ENCODE results near the gene NLRP6. TPM values are rescaled to one million over a fixed set of nuclear protein-coding genes. Genes with fewer than 3 reads are reported as not detected.

Gene NLRP6
- total and polyA plus RNA-seq, 7 experiments from 2014 or later: 5.4 to 24.7 (median 13.8) TPM

DNA sequence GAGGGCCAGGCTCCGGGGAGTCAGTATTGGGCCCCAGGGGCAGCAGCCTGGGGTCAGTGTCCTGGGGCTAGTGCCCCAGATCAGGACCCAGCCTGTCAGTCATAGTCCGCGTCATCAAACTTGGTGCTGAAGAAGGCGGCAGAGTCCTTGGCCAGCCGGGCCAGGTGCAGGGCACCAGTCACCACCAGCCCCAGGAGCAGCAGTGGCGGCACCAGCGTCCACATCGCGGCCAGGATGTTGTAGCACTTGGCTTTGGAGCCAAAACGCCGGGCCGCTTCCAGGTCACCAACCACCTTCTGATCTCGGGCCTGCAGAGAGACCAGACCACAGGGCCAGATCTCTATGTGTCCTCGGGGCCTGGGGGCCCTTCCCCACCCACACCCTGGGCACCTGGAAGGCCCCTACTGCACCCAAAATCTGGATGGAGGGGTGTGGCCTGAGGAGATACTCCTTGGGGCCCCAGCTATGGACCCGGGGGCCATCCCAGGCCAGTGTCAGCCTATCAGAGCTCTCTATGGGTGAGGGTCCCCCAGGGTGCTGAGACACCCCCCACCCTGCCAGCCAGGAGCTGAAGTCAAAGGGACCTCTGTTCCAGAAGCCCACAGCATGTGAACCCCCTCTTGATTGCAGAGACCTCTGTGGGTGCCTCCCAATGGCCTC lies 20.3 kb downstream of the NLRP6 start:
- H3K27me3 Mint-ChIP-seq: peaks cover 0 to 12% (median 0%) of the 10 kb centered on the region in 5 donors
- no peak overlapping the region for H3K27ac ChIP-seq (ENCODE audit: low read depth, low read length)
- H3K9me3 ChIP-seq (ENCODE audit: control insufficient read depth in 2 of 3, low read length in 3 of 3): no peaks in the 10 kb centered on the region
- no peaks in the 10 kb centered on the region for H3K36me3 Mint-ChIP-seq
- peaks cover 14 to 41% (median 16%) of the 10 kb centered on the region in 7 donors for H3K4me1 Mint-ChIP-seq
- no peak for ATAC-seq
- H3K36me3 ChIP-seq (ENCODE audit: control insufficient read depth in 2 of 3, insufficient read depth in 3 of 3, low read length in 3 of 3): peaks cover 0 to 14% (median 8%) of the 10 kb centered on the region in 3 experiments
- intact Hi-C loops (cut with micrococcal nuclease): no loop called here
- no peak overlapping the region for H3K4me3 Mint-ChIP-seq
- ChIA-PET CTCF (interaction anchor here (2.1 kb wide), 1 partner anchor 48 kb away, joined by 12 read pairs; no protein-coding TSS in a partner anchor), POLR2A (interaction anchor here (1.4 to 2.6 kb wide), 7 partner anchors 8 to 92 kb away, joined by 3 to 24 read pairs (median 4); partner anchors contain the start of genes BET1L, IFITM2, NLRP6 and PGGHG)
- H3K9me3 Mint-ChIP-seq: no peaks in the 10 kb centered on the region
- DNase-seq: peak in 2 of 9 donors; percentile 9 to 18
- peak overlapping the region in 2 of 9 donors; percentile 87 to 90 for H3K27ac Mint-ChIP-seq
- H3K4me3 ChIP-seq (ENCODE audit: low read length): no peak overlapping the region
- peaks cover 19 to 26% of the 10 kb centered on the region in 2 donors for H3K4me1 ChIP-seq (ENCODE audit: control insufficient read depth in 2 of 2, insufficient read depth in 2 of 2, low read length in 2 of 2)
- no peaks in the 10 kb centered on the region for H3K27me3 ChIP-seq (ENCODE audit: control insufficient read depth in 2 of 2, insufficient read depth in 2 of 2, low read length in 2 of 2)

DNA sequence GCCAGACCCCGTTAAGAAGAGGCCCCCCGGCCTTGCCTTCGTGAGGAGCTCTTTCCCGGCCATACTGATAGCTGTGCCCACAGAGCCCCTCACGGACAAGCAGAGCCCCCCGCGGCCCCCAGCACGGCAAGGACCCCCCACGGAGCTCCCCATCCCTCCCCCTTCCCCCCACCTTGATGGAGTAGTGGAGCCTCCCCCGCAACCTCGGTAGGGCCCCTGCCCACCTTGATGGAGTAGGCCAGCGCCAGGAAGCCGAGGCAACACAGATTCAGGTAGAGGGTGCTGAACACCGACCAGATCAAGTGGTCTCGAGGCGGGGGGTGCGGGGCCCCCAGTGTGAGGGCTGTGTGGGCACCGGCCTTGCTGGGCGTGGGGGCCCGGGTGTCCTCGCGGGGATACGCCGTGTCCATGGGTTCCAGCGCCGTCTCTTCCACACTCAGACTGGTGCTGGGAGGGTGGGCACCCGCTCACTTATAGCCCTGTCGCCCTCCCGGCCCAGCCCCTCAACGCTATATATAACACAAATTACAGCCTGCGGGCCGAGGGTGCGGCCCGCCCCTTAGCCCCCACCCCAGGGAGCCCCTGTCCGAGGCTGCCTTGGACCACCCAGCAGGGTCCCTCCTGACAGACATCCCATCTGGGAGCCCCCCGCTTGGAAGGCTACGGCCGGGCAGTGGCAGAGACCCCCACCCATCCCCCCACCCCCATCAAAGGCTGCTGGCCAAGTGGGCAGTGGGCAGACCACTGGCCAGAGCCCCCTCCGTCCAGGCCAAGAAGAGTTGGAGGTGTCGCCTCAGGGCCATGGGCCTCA lies 21.1 kb downstream of the NLRP6 start, which contains the start of gene IFITM5:
Gene IFITM5 (minus strand): TSS at position 446 of the 811 bp plus-strand sequence. CDS start 36 bp downstream, at position 410.
- Histone ChIP-seq H3K9me3 (ENCODE audit: control insufficient read depth in 2 of 3, low read length in 3 of 3) (no peaks in the 10 kb centered on the region), H3K27me3 (ENCODE audit: control insufficient read depth in 2 of 2, insufficient read depth in 2 of 2, low read length in 2 of 2) (no peaks in the 10 kb centered on the region), H3K27ac (ENCODE audit: low read depth, low read length) (no peak within 1 kb of the TSS), H3K4me1 (ENCODE audit: control insufficient read depth in 2 of 2, insufficient read depth in 2 of 2, low read length in 2 of 2) (peaks cover 19 to 26% of the 10 kb centered on the region in 2 donors), H3K36me3 (ENCODE audit: control insufficient read depth in 2 of 3, insufficient read depth in 3 of 3, low read length in 3 of 3) (peaks cover 0 to 6% (median 2%) of the 10 kb centered on the region in 3 experiments), H3K4me3 (ENCODE audit: low read length) (no peak within 1 kb of the TSS)
- ChIA-PET POLR2A (interaction anchor here (1.1 to 3.3 kb wide), 9 partner anchors 8 to 92 kb away, joined by 3 to 24 read pairs (median 4); partner anchors contain the start of genes BET1L, IFITM2, NLRP6 and PGGHG), CTCF (interaction anchor here (2.1 kb wide), 1 partner anchor 49 kb away, joined by 12 read pairs; no protein-coding TSS in a partner anchor)
- Mint-ChIP-seq H3K36me3 (no peaks in the 10 kb centered on the region), H3K27me3 (peaks cover 0 to 12% (median 0%) of the 10 kb centered on the region in 5 donors), H3K4me1 (peaks cover 14 to 44% (median 19%) of the 10 kb centered on the region in 7 donors), H3K27ac (peak within 1 kb of the TSS in 5 of 9 donors; percentile 21 to 90 (median 59)), H3K4me3 (no peak within 1 kb of the TSS), H3K9me3 (no peaks in the 10 kb centered on the region)
- intact Hi-C loops (cut with micrococcal nuclease): no loop called here
- DNase-seq (no peak), ATAC-seq (no peak)

DNA sequence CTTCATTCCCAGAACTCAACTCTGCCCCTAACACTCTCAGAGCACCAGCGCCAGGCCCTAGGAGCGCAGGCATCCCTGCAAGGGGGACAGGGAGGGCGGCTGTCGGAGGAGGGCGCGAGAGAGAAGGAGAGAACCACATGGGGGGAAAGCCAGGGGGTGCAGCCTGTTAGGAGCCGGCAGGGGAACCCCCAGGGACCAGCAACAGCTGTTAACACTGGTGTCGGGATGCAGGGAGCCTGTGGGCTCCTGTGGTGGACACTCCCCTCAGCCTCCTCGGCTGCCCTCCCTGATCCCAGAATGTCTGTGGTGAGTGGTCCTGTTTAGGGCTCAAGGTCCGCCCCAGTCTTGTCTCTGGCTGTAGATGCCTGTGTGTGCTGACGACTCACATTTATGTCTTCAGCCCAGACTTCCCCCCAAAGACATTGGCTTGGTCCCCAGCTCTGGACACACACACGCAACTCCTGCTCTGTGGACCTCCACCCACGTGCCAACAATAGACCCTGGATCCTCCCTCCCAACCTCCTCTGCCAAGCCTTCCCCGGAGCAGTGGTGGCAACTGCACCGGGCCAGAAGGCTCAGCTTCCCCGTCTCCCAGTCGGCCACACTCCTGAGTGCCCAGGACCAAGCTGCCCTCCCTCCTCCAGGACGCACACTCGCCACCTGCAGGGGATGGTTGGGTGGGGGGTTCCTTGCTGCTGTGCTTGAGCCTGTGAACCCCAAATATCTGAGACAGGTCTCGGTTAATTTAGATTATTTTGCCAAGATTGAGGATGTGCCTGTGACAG lies 21.9 kb downstream of the NLRP6 start:
- CTCF ChIA-PET: interaction anchor here (2.1 kb wide), 1 partner anchor 50 kb away, joined by 12 read pairs; no protein-coding TSS in a partner anchor
- DNase-seq (peak in 1 of 9 donors; percentile 52), ATAC-seq (peak; percentile 57)
- H3K9me3 ChIP-seq (ENCODE audit: control insufficient read depth in 2 of 3, low read length in 3 of 3): no peaks in the 10 kb centered on the region
- no peak overlapping the region for H3K4me3 ChIP-seq (ENCODE audit: low read length)
- no peaks in the 10 kb centered on the region for H3K9me3 Mint-ChIP-seq
- H3K27me3 ChIP-seq (ENCODE audit: control insufficient read depth in 2 of 2, insufficient read depth in 2 of 2, low read length in 2 of 2): no peaks in the 10 kb centered on the region
- H3K27ac Mint-ChIP-seq: peak overlapping the region in 6 of 9 donors; percentile 7 to 78 (median 51)
- intact Hi-C loops (cut with micrococcal nuclease): no loop called here
- peaks cover 19 to 31% of the 10 kb centered on the region in 2 donors for H3K4me1 ChIP-seq (ENCODE audit: control insufficient read depth in 2 of 2, insufficient read depth in 2 of 2, low read length in 2 of 2)
- peaks cover 0 to 12% (median 0%) of the 10 kb centered on the region in 5 donors for H3K27me3 Mint-ChIP-seq
- no peak overlapping the region for H3K27ac ChIP-seq (ENCODE audit: low read depth, low read length)
- H3K4me3 Mint-ChIP-seq: no peak overlapping the region
- peaks cover 15 to 48% (median 22%) of the 10 kb centered on the region in 7 donors for H3K4me1 Mint-ChIP-seq
- H3K36me3 ChIP-seq (ENCODE audit: control insufficient read depth in 2 of 3, insufficient read depth in 3 of 3, low read length in 3 of 3): no peaks in the 10 kb centered on the region
- POLR2A ChIA-PET: interaction anchor here (1.1 to 3.3 kb wide), 4 partner anchors 11 to 49 kb away, joined by 3 to 23 read pairs (median 9); partner anchors contain the start of gene PGGHG
- H3K36me3 Mint-ChIP-seq: no peaks in the 10 kb centered on the region

DNA sequence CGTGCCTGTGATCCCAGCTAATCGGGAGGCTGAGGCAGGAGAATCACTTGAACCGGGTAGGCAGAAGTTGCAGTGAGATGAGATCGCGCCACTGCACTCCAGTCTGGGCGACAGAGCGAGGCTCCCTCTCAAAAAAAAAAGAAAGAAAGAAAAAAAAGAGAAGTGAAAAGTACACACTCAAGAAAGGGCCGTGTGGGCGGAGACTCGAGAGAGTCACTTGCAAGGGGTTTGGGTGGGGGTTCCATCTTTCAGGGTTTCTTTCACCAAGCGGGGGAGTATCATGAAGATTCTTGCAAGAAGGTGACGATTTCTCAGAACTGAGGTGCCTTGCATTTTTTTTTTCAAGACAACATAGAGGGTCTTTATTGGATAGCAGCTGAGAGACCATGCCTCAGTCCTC lies 25.2 kb downstream of the NLRP6 start:
- POLR2A ChIA-PET: interaction anchor here (0.6 to 0.8 kb wide), 2 partner anchors 24 to 66 kb away, joined by 3 read pairs; no protein-coding TSS in a partner anchor
- Mint-ChIP-seq H3K9me3 (no peaks in the 10 kb centered on the region), H3K36me3 (peaks cover 0 to 5% (median 0%) of the 10 kb centered on the region in 5 donors)

DNA sequence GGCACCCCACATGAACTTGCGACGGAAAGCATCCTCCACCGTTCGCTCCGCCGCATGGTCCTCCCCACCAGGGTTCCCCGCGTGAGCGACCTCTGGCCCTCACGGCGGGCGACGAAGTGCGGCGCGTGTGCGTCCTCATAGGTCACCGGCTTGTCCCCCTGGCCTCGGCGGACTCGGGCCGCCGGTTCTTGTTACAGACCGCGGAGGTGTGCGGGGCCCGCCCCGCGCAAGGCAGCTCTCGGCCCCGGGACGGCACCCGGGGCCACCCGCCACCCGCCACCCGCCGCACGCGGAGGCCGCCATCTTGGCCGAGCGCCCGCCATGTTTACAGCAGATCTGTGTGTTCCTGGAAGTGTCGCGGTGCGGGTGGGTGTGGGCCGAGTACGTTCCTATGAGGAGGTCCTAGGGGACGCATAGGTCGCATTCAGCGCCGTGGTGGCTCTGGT lies 25.9 kb downstream of the NLRP6 start:
- Mint-ChIP-seq H3K9me3 (no peaks in the 10 kb centered on the region), H3K27me3 (peaks cover 0 to 12% (median 0%) of the 10 kb centered on the region in 5 donors), H3K36me3 (peaks cover 0 to 12% (median under 1%) of the 10 kb centered on the region in 5 donors), H3K4me1 (peaks cover 24 to 55% (median 40%) of the 10 kb centered on the region in 7 donors), H3K4me3 (no peak overlapping the region), H3K27ac (no peak overlapping the region)
- Histone ChIP-seq H3K9me3 (ENCODE audit: control insufficient read depth in 2 of 3, low read length in 3 of 3) (no peaks in the 10 kb centered on the region), H3K36me3 (ENCODE audit: control insufficient read depth in 2 of 3, insufficient read depth in 3 of 3, low read length in 3 of 3) (no peaks in the 10 kb centered on the region), H3K4me1 (ENCODE audit: control insufficient read depth in 2 of 2, insufficient read depth in 2 of 2, low read length in 2 of 2) (peaks cover 15 to 24% of the 10 kb centered on the region in 2 donors), H3K27me3 (ENCODE audit: control insufficient read depth in 2 of 2, insufficient read depth in 2 of 2, low read length in 2 of 2) (no peaks in the 10 kb centered on the region), H3K27ac (ENCODE audit: low read depth, low read length) (no peak overlapping the region), H3K4me3 (ENCODE audit: low read length) (no peak overlapping the region)
- DNase-seq (no peak), ATAC-seq (no peak)
- CTCF ChIA-PET: interaction anchor here (0.6 to 5.0 kb wide), 7 partner anchors 32 to 63 kb away, joined by 3 to 49 read pairs (median 6); no protein-coding TSS in a partner anchor
- POLR2A ChIA-PET: interaction anchor here (0.8 to 4.1 kb wide), 6 partner anchors 9 to 51 kb away, joined by 3 to 28 read pairs (median 6); no protein-coding TSS in a partner anchor
- intact Hi-C loops (cut with micrococcal nuclease): loop anchor here in 1 of 2 donors (2.0 kb wide), 1 partner anchor 67 kb away; the partner anchor contains the start of genes PSMD13 and SIRT3

More for the DNA sequence above, 25.2 kb downstream of the NLRP6 start:
- DNase-seq (no peak), ATAC-seq (no peak)
- H3K4me3 ChIP-seq (ENCODE audit: low read length): no peak overlapping the region
- Mint-ChIP-seq H3K27me3 (peaks cover 0 to 12% (median 0%) of the 10 kb centered on the region in 5 donors), H3K4me1 (peaks cover 22 to 57% (median 40%) of the 10 kb centered on the region in 7 donors), H3K4me3 (peak overlapping the region in 1 of 10 donors; percentile 9), H3K27ac (peak overlapping the region in 1 of 9 donors; percentile 34)
- H3K36me3 ChIP-seq (ENCODE audit: control insufficient read depth in 2 of 3, insufficient read depth in 3 of 3, low read length in 3 of 3): no peaks in the 10 kb centered on the region
- H3K27ac ChIP-seq (ENCODE audit: low read depth, low read length): no peak overlapping the region
- no peaks in the 10 kb centered on the region for H3K9me3 ChIP-seq (ENCODE audit: control insufficient read depth in 2 of 3, low read length in 3 of 3)
- H3K27me3 ChIP-seq (ENCODE audit: control insufficient read depth in 2 of 2, insufficient read depth in 2 of 2, low read length in 2 of 2): no peaks in the 10 kb centered on the region
- intact Hi-C loops (cut with micrococcal nuclease): no loop called here
- H3K4me1 ChIP-seq (ENCODE audit: control insufficient read depth in 2 of 2, insufficient read depth in 2 of 2, low read length in 2 of 2): peaks cover 12 to 31% of the 10 kb centered on the region in 2 donors
- CTCF ChIA-PET: interaction anchor here (0.6 to 5.0 kb wide), 3 partner anchors 52 to 63 kb away, joined by 4 to 49 read pairs (median 6); no protein-coding TSS in a partner anchor
